CD14-positive monocyte (primary cell): ENCODE measurements around the gene ZNF385B. TPM values are rescaled to one million over a fixed set of nuclear protein-coding genes. Genes with fewer than 3 reads are reported as not detected.

Source experiments
- DNase-seq, 3 donors: peaks; one replicate each; pipeline ENCODE4 v3.0.0-alpha.2; 2011 to 2022
- H2AFZ ChIP-seq: 2 replicates; pipeline ENCODE4 v1.6.0; 2012; ENCODE audit warnings: mild to moderate bottlenecking, low read depth, low read length, inconsistent platforms; ENCODE audit not compliant: insufficient read depth, poor library complexity, severe bottlenecking
- H3K27ac ChIP-seq, 2 donors: 1 replicate in 1 of 2; 2 replicates in 1 of 2; pipeline ENCODE4 v1.5.1; 2012 to 2013; ENCODE audit warnings: low read length in 2 of 2, control low read depth in 1 of 2, inconsistent platforms in 1 of 2, low read depth in 1 of 2, mild to moderate bottlenecking in 1 of 2
- H3K27me3 ChIP-seq, 2 donors: one replicate each; pipeline versions ENCODE4 v1.6.0 to v1.6.1; 2011 to 2013; ENCODE audit warnings: low read length in 2 of 2; ENCODE audit not compliant: control insufficient read depth in 2 of 2, insufficient read depth in 2 of 2
- H3K36me3 ChIP-seq, 2 donors: replicated peaks in 1 of 2; 1 replicate in 1 of 2; 2 replicates in 1 of 2; pipeline versions ENCODE4 v1.5.1 to v1.6.1; 2012 to 2013; ENCODE audit warnings: low read length in 2 of 2, control low read depth in 1 of 2, inconsistent platforms in 1 of 2, mild to moderate bottlenecking in 1 of 2; ENCODE audit not compliant: insufficient read depth in 2 of 2, control insufficient read depth in 1 of 2
- H3K4me1 ChIP-seq, 2 donors: 1 replicate in 1 of 2; 2 replicates in 1 of 2; pipeline versions ENCODE4 v1.5.1 to v1.6.1; 2012 to 2013; ENCODE audit warnings: low read length in 2 of 2, control low read depth in 1 of 2, inconsistent platforms in 1 of 2, mild to moderate bottlenecking in 1 of 2, moderate library complexity in 1 of 2; ENCODE audit not compliant: insufficient read depth in 2 of 2, control insufficient read depth in 1 of 2
- H3K4me2 ChIP-seq: replicated peaks from 2 replicates; pipeline ENCODE3; 2012; ENCODE audit warnings: low read length, moderate library complexity, mild to moderate bottlenecking; ENCODE audit not compliant: poor library complexity, severe bottlenecking; ENCODE audit errors: extremely low read depth
- H3K4me3 ChIP-seq, 3 experiments: fragments of 200-600 bp in 1 of 3; sonication (generic) in 1 of 3; replicated peaks in 1 of 3; 1 replicate in 2 of 3; 2 replicates in 1 of 3; pipeline ENCODE4 v1.5.1; 2011 to 2013; ENCODE audit warnings: low read length in 3 of 3, mild to moderate bottlenecking in 3 of 3, control low read depth in 2 of 3, low read depth in 2 of 3, inconsistent platforms in 1 of 3, moderate library complexity in 1 of 3
- H3K79me2 ChIP-seq: 2 replicates; pipeline ENCODE4 v1.6.0; 2012; ENCODE audit warnings: mild to moderate bottlenecking, control low read depth, inconsistent platforms, low read length, moderate library complexity; ENCODE audit not compliant: insufficient read depth
- H3K9ac ChIP-seq: 2 replicates; pipeline ENCODE4 v1.6.0; 2017; ENCODE audit warnings: low read length, mild to moderate bottlenecking; ENCODE audit not compliant: insufficient read depth, poor library complexity, severe bottlenecking
- H3K9me3 ChIP-seq, 2 donors: replicated peaks in 1 of 2; 1 replicate in 1 of 2; 2 replicates in 1 of 2; pipeline versions ENCODE4 v1.5.1 to v1.6.1; 2012 to 2013; ENCODE audit warnings: low read length in 2 of 2, control low read depth in 1 of 2; ENCODE audit not compliant: control insufficient read depth in 1 of 2, insufficient read depth in 1 of 2
- H4K20me1 ChIP-seq: 2 replicates; pipeline ENCODE4 v1.6.0; 2012; ENCODE audit warnings: mild to moderate bottlenecking, low read length, control low read depth, moderate library complexity; ENCODE audit not compliant: insufficient read depth
- H3K27ac Mint-ChIP-seq, 7 donors: one replicate each; pipeline ENCODE4 v1.8.0; 2020; ENCODE audit warnings: mild to moderate bottlenecking in 7 of 7, mixed read lengths in 7 of 7, moderate library complexity in 6 of 7, inconsistent platforms in 2 of 7
- H3K27me3 Mint-ChIP-seq, 3 donors: one replicate each; pipeline ENCODE4 v1.8.0; 2021 to 2022; ENCODE audit warnings: low read depth in 3 of 3, mild to moderate bottlenecking in 3 of 3, mixed read lengths in 3 of 3, moderate library complexity in 3 of 3, inconsistent platforms in 1 of 3
- H3K36me3 Mint-ChIP-seq, 2 donors: one replicate each; pipeline ENCODE4 v1.8.0; 2020; ENCODE audit warnings: mixed read lengths in 2 of 2, inconsistent platforms in 1 of 2, mild to moderate bottlenecking in 1 of 2
- H3K4me1 Mint-ChIP-seq: one replicate; pipeline ENCODE4 v1.8.0; 2020; ENCODE audit warnings: mild to moderate bottlenecking, mixed read lengths
- H3K4me3 Mint-ChIP-seq, 2 donors: one replicate each; pipeline ENCODE4 v1.8.0; 2020; ENCODE audit warnings: mild to moderate bottlenecking in 2 of 2, mixed read lengths in 2 of 2, moderate library complexity in 1 of 2
- H3K9me3 Mint-ChIP-seq, 7 donors: one replicate each; pipeline ENCODE4 v1.8.0; 2020 to 2022; ENCODE audit warnings: mixed read lengths in 7 of 7, mild to moderate bottlenecking in 6 of 7, moderate library complexity in 6 of 7, inconsistent platforms in 2 of 7
- WGBS: methylation state at CpG from one replicate; pipeline ENCODE4 v1.1.5; 2013; ENCODE audit warnings: missing lambda C conversion rate; ENCODE audit not compliant: insufficient coverage; 5-methylcytosine and 5-hydroxymethylcytosine counted together
- intact Hi-C, 2 donors: fragments of 100-400 bp; cut with micrococcal nuclease; formaldehyde crosslinking; loops; one replicate each; pipeline versions ENCODE4 v1.15.0 to v1.15.1; 2023
- polyA plus RNA-seq, 3 donors: library from polyadenylated mRNA; depleted of rRNA in 1 of 3; unstranded in 2 of 3; stranded (reverse) in 1 of 3; fragments of 300-500 nt in 2 of 3; fragments of >200 nt in 1 of 3; fragmentation: Illumina TruSeq in 2 of 3; gene quantifications; 1 replicate in 2 of 3; 2 replicates in 1 of 3; pipeline ENCODE4 v1.2.3, GENCODE V29; 2012 to 2021
- TF ChIP-seq, protein P1 (sequence below): fragments of 200-600 bp; IDR thresholded peaks from one replicate; pipeline ENCODE4 v1.8.0; 2022; ENCODE audit warnings: antibody characterized with exemption, mild to moderate bottlenecking

The ZNF385B gene
- polyA plus RNA-seq, 3 donors = not detected

DNA sequence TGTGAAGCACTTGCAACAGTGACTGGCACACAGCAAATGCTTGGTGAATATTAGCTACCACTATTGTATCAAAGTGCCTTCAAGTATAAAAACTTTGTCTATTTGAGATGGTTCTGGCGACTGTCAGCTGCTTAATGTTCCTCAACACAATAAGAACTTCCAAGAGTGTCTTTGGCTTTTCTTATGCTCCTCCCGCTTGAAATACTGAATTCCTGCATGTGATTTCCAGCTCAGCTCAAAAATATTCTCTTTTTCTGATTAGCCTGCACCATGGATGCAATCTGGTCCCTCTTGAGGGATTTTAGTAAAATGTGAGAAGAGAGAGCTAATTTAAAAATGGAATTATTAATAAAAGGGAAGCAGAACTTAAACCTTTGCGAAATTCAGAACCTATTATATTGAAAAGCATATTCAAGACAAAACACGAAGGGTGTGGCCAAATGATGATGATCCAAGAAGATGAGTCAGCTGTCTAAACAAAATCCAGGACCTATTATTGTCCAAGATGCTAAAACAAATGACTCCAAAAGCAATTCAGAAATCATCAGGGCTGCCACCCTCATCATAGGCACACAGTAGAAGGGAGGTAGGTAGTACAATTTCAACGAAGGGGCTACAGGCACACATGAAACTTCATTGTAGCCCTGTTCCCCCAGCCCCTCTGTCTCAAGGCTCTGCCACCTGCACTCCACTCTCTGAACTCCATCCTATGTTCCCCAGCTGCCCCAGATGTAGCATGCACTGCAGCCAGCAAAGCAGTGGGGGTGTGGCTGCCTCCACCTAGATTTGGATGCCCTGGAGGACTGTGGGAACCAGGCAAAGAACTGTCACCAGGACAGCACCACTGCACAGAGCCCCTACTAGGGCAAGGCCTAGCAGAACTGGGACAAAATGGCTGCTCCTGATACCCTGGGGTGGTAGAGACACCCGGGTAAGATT, 190.1 kb downstream of the ZNF385B start:
- Histone ChIP-seq H3K9me3 (no peaks in the 10 kb centered on the region), H4K20me1 (no peaks in the 10 kb centered on the region), H3K4me2 (no peak overlapping the region), H3K9ac (no peak overlapping the region), H2AFZ (no peak overlapping the region), H3K79me2 (no peaks in the 10 kb centered on the region), H3K27ac (no peak overlapping the region), H3K27me3 (no peaks in the 10 kb centered on the region), H3K36me3 (no peaks in the 10 kb centered on the region), H3K4me3 (no peak overlapping the region), H3K4me1 (no peaks in the 10 kb centered on the region)
- Mint-ChIP-seq H3K27ac (no peak overlapping the region), H3K27me3 (no peaks in the 10 kb centered on the region), H3K36me3 (no peaks in the 10 kb centered on the region), H3K4me1 (no peaks in the 10 kb centered on the region), H3K9me3 (peaks cover 0 to 9% (median 5%) of the 10 kb centered on the region in 7 donors), H3K4me3 (no peak overlapping the region)
- no peak for DNase-seq
- WGBS = 73% methylated on average over 1 of the region's 6 CpGs
- TF ChIP-seq, protein P1, sequence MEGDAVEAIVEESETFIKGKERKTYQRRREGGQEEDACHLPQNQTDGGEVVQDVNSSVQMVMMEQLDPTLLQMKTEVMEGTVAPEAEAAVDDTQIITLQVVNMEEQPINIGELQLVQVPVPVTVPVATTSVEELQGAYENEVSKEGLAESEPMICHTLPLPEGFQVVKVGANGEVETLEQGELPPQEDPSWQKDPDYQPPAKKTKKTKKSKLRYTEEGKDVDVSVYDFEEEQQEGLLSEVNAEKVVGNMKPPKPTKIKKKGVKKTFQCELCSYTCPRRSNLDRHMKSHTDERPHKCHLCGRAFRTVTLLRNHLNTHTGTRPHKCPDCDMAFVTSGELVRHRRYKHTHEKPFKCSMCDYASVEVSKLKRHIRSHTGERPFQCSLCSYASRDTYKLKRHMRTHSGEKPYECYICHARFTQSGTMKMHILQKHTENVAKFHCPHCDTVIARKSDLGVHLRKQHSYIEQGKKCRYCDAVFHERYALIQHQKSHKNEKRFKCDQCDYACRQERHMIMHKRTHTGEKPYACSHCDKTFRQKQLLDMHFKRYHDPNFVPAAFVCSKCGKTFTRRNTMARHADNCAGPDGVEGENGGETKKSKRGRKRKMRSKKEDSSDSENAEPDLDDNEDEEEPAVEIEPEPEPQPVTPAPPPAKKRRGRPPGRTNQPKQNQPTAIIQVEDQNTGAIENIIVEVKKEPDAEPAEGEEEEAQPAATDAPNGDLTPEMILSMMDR = no peak
- intact Hi-C loops = no loop called here

DNA sequence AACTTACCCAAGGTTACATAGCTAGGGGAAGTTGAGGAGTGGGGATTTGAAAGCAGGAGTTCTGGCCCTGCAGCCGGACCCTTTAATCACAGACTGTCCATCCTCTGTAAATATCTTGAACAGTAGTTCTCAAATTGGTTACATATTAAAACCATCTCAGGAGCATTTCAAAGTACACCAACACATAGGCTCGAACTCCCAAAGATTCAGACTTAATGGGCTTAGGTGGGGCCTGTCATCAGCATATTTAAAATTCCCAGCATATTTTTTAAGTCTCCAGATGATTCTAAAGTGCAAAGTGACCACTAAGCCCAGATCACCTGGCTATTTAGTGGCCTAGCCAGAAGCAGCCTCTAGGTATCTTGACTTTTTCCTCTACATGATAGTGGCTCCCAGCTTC, 192.2 kb downstream of the ZNF385B start:
- no peaks in the 10 kb centered on the region for H3K36me3 Mint-ChIP-seq
- Histone ChIP-seq H4K20me1 (no peaks in the 10 kb centered on the region), H3K9me3 (no peaks in the 10 kb centered on the region), H3K4me1 (no peaks in the 10 kb centered on the region), H2AFZ (no peak overlapping the region), H3K27ac (no peak overlapping the region), H3K9ac (no peak overlapping the region), H3K36me3 (no peaks in the 10 kb centered on the region), H3K27me3 (no peaks in the 10 kb centered on the region), H3K79me2 (no peaks in the 10 kb centered on the region), H3K4me3 (no peak overlapping the region), H3K4me2 (no peak overlapping the region)
- peaks cover 0 to 7% (median 4%) of the 10 kb centered on the region in 7 donors for H3K9me3 Mint-ChIP-seq
- no peak overlapping the region for H3K4me3 Mint-ChIP-seq
- TF ChIP-seq, protein P1 = no peak
- no peak for DNase-seq
- H3K4me1 Mint-ChIP-seq = no peaks in the 10 kb centered on the region
- H3K27me3 Mint-ChIP-seq = no peaks in the 10 kb centered on the region
- intact Hi-C loops = no loop called here
- 63% methylated on average over 1 of the region's 2 CpGs for WGBS
- H3K27ac Mint-ChIP-seq = no peak overlapping the region
